ENCODE measurements around the gene EMP2. TPM values are rescaled to one million over a fixed set of nuclear protein-coding genes. Genes with fewer than 3 reads are reported as not detected.

EMP2 gene
- total RNA-seq, 1 donor from 2014 or later = 6.5 TPM

GRCh38 chr16:10620120-10620519 is 39.7 kb upstream of the EMP2 start:
- TF ChIP-seq CTCF (conservative IDR thresholded peaks at IDR 0.05; ENCODE audit: low read depth, low read length) = no peak
- DNase-seq (ENCODE audit: low read depth) = no peak
- no peak overlapping the region for H3K4me3 ChIP-seq (ENCODE audit: low read depth, low read length)

- H3K4me3 ChIP-seq (ENCODE audit: low read depth, low read length) = no peak overlapping the region
- TF ChIP-seq CTCF (conservative IDR thresholded peaks at IDR 0.05; ENCODE audit: low read depth, low read length) = no peak
- DNase-seq (ENCODE audit: low read depth) = no peak
These were observed 39.0 kb upstream of the EMP2 start for GRCh38 chr16:10619271-10619849.

- DNase-seq (ENCODE audit: low read depth) = no peak
- H3K4me3 ChIP-seq (ENCODE audit: low read depth, low read length) = no peak overlapping the region
- TF ChIP-seq CTCF (conservative IDR thresholded peaks at IDR 0.05; ENCODE audit: low read depth, low read length) = no peak
These were observed 38.4 kb upstream of the EMP2 start for GRCh38 chr16:10618710-10619209.

DNA sequence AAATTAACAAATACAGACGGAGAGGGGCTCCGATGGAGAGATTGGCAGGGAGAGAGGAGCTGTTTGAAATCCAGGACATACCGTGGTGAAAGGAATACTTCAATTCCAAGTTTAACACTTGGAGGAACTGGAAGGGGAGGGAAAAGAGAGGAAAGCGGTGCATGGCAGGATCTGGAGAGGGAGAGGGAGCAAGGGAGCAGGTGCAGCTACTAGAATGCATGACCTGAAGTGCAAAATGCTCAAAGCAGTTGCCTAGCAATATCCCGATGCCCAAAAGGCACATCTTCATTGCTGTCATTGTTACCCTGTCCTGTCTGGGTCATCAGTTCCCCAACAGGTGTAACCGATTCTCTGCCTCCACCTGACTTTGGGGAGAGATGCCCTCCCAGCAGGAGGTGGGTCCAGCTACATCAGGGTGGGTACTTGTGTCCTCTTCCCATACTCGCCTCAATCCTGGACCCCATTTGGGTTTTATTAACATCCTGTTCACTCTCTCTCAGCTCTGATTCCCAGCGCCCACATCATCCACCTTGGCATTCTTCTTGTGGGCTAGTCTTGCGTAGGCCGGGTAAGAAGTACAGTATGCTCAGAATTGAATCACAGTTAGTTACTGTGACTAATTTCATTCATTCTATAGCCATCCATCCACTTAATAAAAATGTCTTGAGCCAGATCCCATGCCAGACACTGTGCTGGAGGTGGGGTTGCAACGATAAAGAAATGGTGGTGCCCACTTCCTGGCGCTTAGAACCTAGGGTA is 37.4 kb upstream of the EMP2 start:
- DNase-seq (ENCODE audit: low read depth) = no peak

DNA sequence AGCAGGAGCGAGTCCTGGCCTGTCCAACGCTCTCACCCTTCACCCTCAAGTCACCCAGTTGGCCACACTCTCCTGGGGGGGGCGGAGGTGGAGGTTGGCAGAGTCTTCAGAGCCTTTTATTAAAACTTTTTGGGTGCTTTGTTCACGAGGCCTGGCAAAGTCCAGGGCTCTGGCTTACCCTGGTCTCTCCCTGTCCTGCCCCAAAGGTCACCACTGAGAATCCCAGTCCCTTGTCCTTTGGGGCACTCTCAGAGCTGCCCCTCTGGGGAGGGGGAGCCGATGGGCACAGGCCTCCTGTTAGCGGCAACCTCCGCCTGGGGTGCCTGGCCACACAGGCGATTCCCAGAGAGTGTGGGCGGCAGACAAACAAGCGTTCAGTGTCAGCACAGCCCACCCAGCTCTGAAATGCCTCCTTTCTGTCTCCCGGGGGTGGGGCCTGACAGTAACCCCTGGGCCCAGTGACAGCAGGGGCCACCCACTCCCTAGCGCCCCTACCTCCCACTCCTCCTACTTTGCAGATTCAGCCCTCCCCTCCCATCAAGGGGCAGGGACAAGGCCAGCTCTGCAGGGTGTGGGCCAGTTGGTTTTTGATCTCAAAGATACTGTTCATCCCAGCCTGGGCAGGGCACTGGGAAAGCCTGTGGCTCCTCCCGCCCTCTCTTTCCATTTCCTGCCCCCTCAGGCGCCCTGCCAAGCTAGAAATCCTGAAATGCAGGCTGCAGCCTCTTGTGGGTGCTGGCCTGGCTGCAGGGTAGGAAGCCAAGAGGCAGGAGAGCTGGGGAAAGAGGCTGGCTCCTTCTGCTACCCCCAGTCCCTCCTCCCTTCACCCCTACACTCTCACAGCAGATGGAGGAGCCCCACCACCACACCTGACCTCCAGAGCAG is 36.6 kb upstream of the EMP2 start:
- H3K4me3 ChIP-seq (ENCODE audit: low read depth, low read length) = no peak overlapping the region
- TF ChIP-seq CTCF (conservative IDR thresholded peaks at IDR 0.05; ENCODE audit: low read depth, low read length) = no peak
- DNase-seq (ENCODE audit: low read depth) = no peak

More for the DNA sequence above, 37.4 kb upstream of the EMP2 start:
- H3K4me3 ChIP-seq (ENCODE audit: low read depth, low read length) = no peak overlapping the region
- no peak for TF ChIP-seq CTCF (conservative IDR thresholded peaks at IDR 0.05; ENCODE audit: low read depth, low read length)

DNA sequence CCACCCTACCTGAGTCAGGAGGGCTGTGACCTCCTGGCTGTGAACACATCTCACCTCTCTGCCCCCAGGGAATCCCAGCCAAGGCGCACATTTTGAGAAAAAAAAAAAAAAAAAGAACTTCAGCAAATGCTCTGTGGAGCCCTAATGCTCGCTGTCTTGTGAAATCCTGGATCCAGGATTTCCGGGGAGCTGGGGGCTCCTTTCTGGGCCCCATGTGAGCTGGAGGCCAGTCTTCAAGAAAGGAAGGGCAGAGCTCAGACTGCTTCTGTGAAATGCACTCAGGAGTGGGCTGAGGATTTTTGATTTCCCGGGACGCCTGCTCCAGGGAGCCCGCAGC is 36.0 kb upstream of the EMP2 start:
- no peak for DNase-seq (ENCODE audit: low read depth)
- H3K4me3 ChIP-seq (ENCODE audit: low read depth, low read length) = no peak overlapping the region
- TF ChIP-seq CTCF (conservative IDR thresholded peaks at IDR 0.05; ENCODE audit: low read depth, low read length) = no peak
